CD14-positive monocyte (primary cell): ENCODE results near the gene SYNDIG1. TPM values are rescaled to one million over a fixed set of nuclear protein-coding genes. Genes with fewer than 3 reads are reported as not detected.

Source experiments
- DNase-seq, 3 donors: peaks; one replicate each; pipeline ENCODE4 v3.0.0-alpha.2; 2011 to 2022
- H2AFZ ChIP-seq: 2 replicates; pipeline ENCODE4 v1.6.0; 2012; ENCODE audit warnings: mild to moderate bottlenecking, low read depth, low read length, inconsistent platforms; ENCODE audit not compliant: insufficient read depth, poor library complexity, severe bottlenecking
- H3K27ac ChIP-seq, 2 donors: 1 replicate in 1 of 2; 2 replicates in 1 of 2; pipeline ENCODE4 v1.5.1; 2012 to 2013; ENCODE audit warnings: low read length in 2 of 2, control low read depth in 1 of 2, inconsistent platforms in 1 of 2, low read depth in 1 of 2, mild to moderate bottlenecking in 1 of 2
- H3K27me3 ChIP-seq, 2 donors: one replicate each; pipeline versions ENCODE4 v1.6.0 to v1.6.1; 2011 to 2013; ENCODE audit warnings: low read length in 2 of 2; ENCODE audit not compliant: control insufficient read depth in 2 of 2, insufficient read depth in 2 of 2
- H3K36me3 ChIP-seq, 2 donors: replicated peaks in 1 of 2; 1 replicate in 1 of 2; 2 replicates in 1 of 2; pipeline versions ENCODE4 v1.5.1 to v1.6.1; 2012 to 2013; ENCODE audit warnings: low read length in 2 of 2, control low read depth in 1 of 2, inconsistent platforms in 1 of 2, mild to moderate bottlenecking in 1 of 2; ENCODE audit not compliant: insufficient read depth in 2 of 2, control insufficient read depth in 1 of 2
- H3K4me1 ChIP-seq, 2 donors: 1 replicate in 1 of 2; 2 replicates in 1 of 2; pipeline versions ENCODE4 v1.5.1 to v1.6.1; 2012 to 2013; ENCODE audit warnings: low read length in 2 of 2, control low read depth in 1 of 2, inconsistent platforms in 1 of 2, mild to moderate bottlenecking in 1 of 2, moderate library complexity in 1 of 2; ENCODE audit not compliant: insufficient read depth in 2 of 2, control insufficient read depth in 1 of 2
- H3K4me2 ChIP-seq: replicated peaks from 2 replicates; pipeline ENCODE3; 2012; ENCODE audit warnings: low read length, moderate library complexity, mild to moderate bottlenecking; ENCODE audit not compliant: poor library complexity, severe bottlenecking; ENCODE audit errors: extremely low read depth
- H3K4me3 ChIP-seq, 3 experiments: fragments of 200-600 bp in 1 of 3; sonication (generic) in 1 of 3; replicated peaks in 1 of 3; 1 replicate in 2 of 3; 2 replicates in 1 of 3; pipeline ENCODE4 v1.5.1; 2011 to 2013; ENCODE audit warnings: low read length in 3 of 3, mild to moderate bottlenecking in 3 of 3, control low read depth in 2 of 3, low read depth in 2 of 3, inconsistent platforms in 1 of 3, moderate library complexity in 1 of 3
- H3K79me2 ChIP-seq: 2 replicates; pipeline ENCODE4 v1.6.0; 2012; ENCODE audit warnings: mild to moderate bottlenecking, control low read depth, inconsistent platforms, low read length, moderate library complexity; ENCODE audit not compliant: insufficient read depth
- H3K9ac ChIP-seq: 2 replicates; pipeline ENCODE4 v1.6.0; 2017; ENCODE audit warnings: low read length, mild to moderate bottlenecking; ENCODE audit not compliant: insufficient read depth, poor library complexity, severe bottlenecking
- H3K9me3 ChIP-seq, 2 donors: replicated peaks in 1 of 2; 1 replicate in 1 of 2; 2 replicates in 1 of 2; pipeline versions ENCODE4 v1.5.1 to v1.6.1; 2012 to 2013; ENCODE audit warnings: low read length in 2 of 2, control low read depth in 1 of 2; ENCODE audit not compliant: control insufficient read depth in 1 of 2, insufficient read depth in 1 of 2
- H4K20me1 ChIP-seq: 2 replicates; pipeline ENCODE4 v1.6.0; 2012; ENCODE audit warnings: mild to moderate bottlenecking, low read length, control low read depth, moderate library complexity; ENCODE audit not compliant: insufficient read depth
- H3K27ac Mint-ChIP-seq, 7 donors: one replicate each; pipeline ENCODE4 v1.8.0; 2020; ENCODE audit warnings: mild to moderate bottlenecking in 7 of 7, mixed read lengths in 7 of 7, moderate library complexity in 6 of 7, inconsistent platforms in 2 of 7
- H3K27me3 Mint-ChIP-seq, 3 donors: one replicate each; pipeline ENCODE4 v1.8.0; 2021 to 2022; ENCODE audit warnings: low read depth in 3 of 3, mild to moderate bottlenecking in 3 of 3, mixed read lengths in 3 of 3, moderate library complexity in 3 of 3, inconsistent platforms in 1 of 3
- H3K36me3 Mint-ChIP-seq, 2 donors: one replicate each; pipeline ENCODE4 v1.8.0; 2020; ENCODE audit warnings: mixed read lengths in 2 of 2, inconsistent platforms in 1 of 2, mild to moderate bottlenecking in 1 of 2
- H3K4me1 Mint-ChIP-seq: one replicate; pipeline ENCODE4 v1.8.0; 2020; ENCODE audit warnings: mild to moderate bottlenecking, mixed read lengths
- H3K4me3 Mint-ChIP-seq, 2 donors: one replicate each; pipeline ENCODE4 v1.8.0; 2020; ENCODE audit warnings: mild to moderate bottlenecking in 2 of 2, mixed read lengths in 2 of 2, moderate library complexity in 1 of 2
- H3K9me3 Mint-ChIP-seq, 7 donors: one replicate each; pipeline ENCODE4 v1.8.0; 2020 to 2022; ENCODE audit warnings: mixed read lengths in 7 of 7, mild to moderate bottlenecking in 6 of 7, moderate library complexity in 6 of 7, inconsistent platforms in 2 of 7
- WGBS: methylation state at CpG from one replicate; pipeline ENCODE4 v1.1.5; 2013; ENCODE audit warnings: missing lambda C conversion rate; ENCODE audit not compliant: insufficient coverage; 5-methylcytosine and 5-hydroxymethylcytosine counted together
- intact Hi-C, 2 donors: fragments of 100-400 bp; cut with micrococcal nuclease; formaldehyde crosslinking; loops; one replicate each; pipeline versions ENCODE4 v1.15.0 to v1.15.1; 2023
- polyA plus RNA-seq, 3 donors: library from polyadenylated mRNA; depleted of rRNA in 1 of 3; unstranded in 2 of 3; stranded (reverse) in 1 of 3; fragments of 300-500 nt in 2 of 3; fragments of >200 nt in 1 of 3; fragmentation: Illumina TruSeq in 2 of 3; gene quantifications; 1 replicate in 2 of 3; 2 replicates in 1 of 3; pipeline ENCODE4 v1.2.3, GENCODE V29; 2012 to 2021
- TF ChIP-seq, protein P1 (sequence below): fragments of 200-600 bp; IDR thresholded peaks from one replicate; pipeline ENCODE4 v1.8.0; 2022; ENCODE audit warnings: antibody characterized with exemption, mild to moderate bottlenecking

Gene SYNDIG1
- polyA plus RNA-seq, 3 donors, result not detected

DNA sequence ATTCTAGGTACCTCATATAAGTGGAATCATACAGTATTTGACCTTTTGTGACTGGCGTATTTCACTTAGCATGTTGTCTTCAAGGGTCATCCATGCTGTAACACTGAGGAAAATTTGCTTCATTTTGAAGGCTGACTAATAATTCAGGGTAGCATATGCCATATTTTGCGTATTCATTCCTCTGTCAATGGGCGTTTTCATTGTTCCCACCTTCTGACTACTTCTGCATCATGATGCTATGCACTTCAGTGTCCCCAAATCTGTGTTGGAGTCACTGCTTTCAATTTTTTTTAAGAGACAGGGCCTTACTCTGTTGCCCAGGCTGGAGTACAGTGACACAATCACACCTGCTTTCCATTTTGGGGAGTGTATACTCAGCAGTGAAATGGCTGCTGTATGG is 51.6 kb downstream of the SYNDIG1 start:
- H3K9me3 Mint-ChIP-seq, result peaks cover 0 to 4% (median 0%) of the 10 kb centered on the region in 7 donors
- Histone ChIP-seq H3K4me1 (no peaks in the 10 kb centered on the region), H3K4me3 (no peak overlapping the region), H3K27me3 (no peaks in the 10 kb centered on the region), H4K20me1 (no peaks in the 10 kb centered on the region), H3K4me2 (no peak overlapping the region), H3K9ac (no peak overlapping the region), H3K36me3 (no peaks in the 10 kb centered on the region), H3K9me3 (no peaks in the 10 kb centered on the region), H3K79me2 (no peaks in the 10 kb centered on the region), H2AFZ (no peak overlapping the region), H3K27ac (no peak overlapping the region)
- H3K36me3 Mint-ChIP-seq, result no peaks in the 10 kb centered on the region
- TF ChIP-seq, protein P1, sequence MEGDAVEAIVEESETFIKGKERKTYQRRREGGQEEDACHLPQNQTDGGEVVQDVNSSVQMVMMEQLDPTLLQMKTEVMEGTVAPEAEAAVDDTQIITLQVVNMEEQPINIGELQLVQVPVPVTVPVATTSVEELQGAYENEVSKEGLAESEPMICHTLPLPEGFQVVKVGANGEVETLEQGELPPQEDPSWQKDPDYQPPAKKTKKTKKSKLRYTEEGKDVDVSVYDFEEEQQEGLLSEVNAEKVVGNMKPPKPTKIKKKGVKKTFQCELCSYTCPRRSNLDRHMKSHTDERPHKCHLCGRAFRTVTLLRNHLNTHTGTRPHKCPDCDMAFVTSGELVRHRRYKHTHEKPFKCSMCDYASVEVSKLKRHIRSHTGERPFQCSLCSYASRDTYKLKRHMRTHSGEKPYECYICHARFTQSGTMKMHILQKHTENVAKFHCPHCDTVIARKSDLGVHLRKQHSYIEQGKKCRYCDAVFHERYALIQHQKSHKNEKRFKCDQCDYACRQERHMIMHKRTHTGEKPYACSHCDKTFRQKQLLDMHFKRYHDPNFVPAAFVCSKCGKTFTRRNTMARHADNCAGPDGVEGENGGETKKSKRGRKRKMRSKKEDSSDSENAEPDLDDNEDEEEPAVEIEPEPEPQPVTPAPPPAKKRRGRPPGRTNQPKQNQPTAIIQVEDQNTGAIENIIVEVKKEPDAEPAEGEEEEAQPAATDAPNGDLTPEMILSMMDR, result no peak
- peaks cover 0 to 5% (median 3%) of the 10 kb centered on the region in 3 donors for H3K27me3 Mint-ChIP-seq
- 97% methylated on average over 3 of the region's 3 CpGs for WGBS
- H3K4me3 Mint-ChIP-seq, result no peak overlapping the region
- no peak for DNase-seq
- peaks cover 3% of the 10 kb centered on the region for H3K4me1 Mint-ChIP-seq
- no peak overlapping the region for H3K27ac Mint-ChIP-seq
- intact Hi-C loops, result no loop called here

DNA sequence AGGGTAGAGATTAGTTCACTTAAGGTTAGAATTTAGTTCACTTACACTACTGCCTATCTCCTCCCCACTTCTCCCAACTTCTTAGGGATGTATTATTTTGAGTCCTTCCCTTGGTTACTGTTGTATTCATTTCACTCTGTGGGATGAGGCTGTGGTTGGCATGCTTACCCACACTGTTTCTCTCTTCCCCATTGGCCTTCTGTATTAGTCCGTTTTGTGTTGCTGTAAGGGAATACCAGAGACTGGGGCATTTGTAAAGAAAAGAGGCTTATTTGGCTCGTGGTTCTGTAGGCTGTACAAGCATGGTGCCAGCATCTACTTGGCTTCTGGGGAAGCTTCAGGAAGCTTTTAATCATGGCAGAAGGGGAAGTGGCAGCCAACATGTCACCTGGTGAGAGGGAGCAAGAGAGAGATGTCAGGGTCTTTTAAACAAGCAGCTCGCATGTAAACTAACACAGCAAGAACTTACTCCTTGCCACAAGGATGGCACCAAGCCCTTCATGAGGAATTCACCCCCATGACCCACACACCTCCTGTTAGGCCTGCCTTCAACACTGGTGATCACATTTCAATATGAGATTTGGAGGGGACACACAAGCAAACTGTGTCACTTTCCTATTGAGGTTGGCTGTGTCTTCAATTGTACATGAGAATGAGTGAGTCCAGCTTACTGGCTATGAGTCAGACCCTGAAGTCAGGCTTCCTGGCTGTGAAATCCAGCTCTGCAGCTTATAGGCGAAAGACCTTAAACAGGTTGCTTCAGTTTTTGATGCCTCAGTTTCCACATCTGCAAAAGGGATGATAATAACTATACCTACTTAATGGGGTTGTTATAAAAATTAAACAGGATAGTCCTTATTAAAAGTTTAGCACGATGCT is 53.3 kb downstream of the SYNDIG1 start:
- H3K36me3 Mint-ChIP-seq, result no peaks in the 10 kb centered on the region
- no peak overlapping the region for H3K4me3 Mint-ChIP-seq
- peaks cover 0 to 2% (median 0%) of the 10 kb centered on the region in 7 donors for H3K9me3 Mint-ChIP-seq
- no peak overlapping the region for H3K4me3 ChIP-seq
- no peaks in the 10 kb centered on the region for H3K4me1 ChIP-seq
- TF ChIP-seq, protein P1, result no peak
- no peak overlapping the region for H3K27ac ChIP-seq
- H3K79me2 ChIP-seq, result no peaks in the 10 kb centered on the region
- no peak overlapping the region for H3K27ac Mint-ChIP-seq
- H3K27me3 Mint-ChIP-seq, result peaks cover 0 to 6% (median 4%) of the 10 kb centered on the region in 3 donors
- intact Hi-C loops, result no loop called here
- no peak overlapping the region for H3K4me2 ChIP-seq
- H3K9ac ChIP-seq, result no peak overlapping the region
- H3K9me3 ChIP-seq, result no peaks in the 10 kb centered on the region
- H4K20me1 ChIP-seq, result no peaks in the 10 kb centered on the region
- H3K27me3 ChIP-seq, result no peaks in the 10 kb centered on the region
- H3K36me3 ChIP-seq, result no peaks in the 10 kb centered on the region
- WGBS, result 67% methylated on average over 1 of the region's 5 CpGs
- DNase-seq, result no peak
- H3K4me1 Mint-ChIP-seq, result peaks cover 3% of the 10 kb centered on the region
- H2AFZ ChIP-seq, result no peak overlapping the region
